D721Med (cell line): ENCODE measurements around the gene REEP3.
"Not testable (repeated sequence)": the region's sequence is repeated elsewhere in the genome, so short reads cannot be mapped to it uniquely, and the experiment has no call there.

Experiments used
- DNase-seq: peaks from one replicate; pipeline ENCODE4 v3.0.0; 2011; ENCODE audit warnings: low spot score; ENCODE audit not compliant: insufficient read length
- FAIRE-seq: peaks from 2 replicates; lab custom pipeline; 2011; peaks lifted over from hg19 to GRCh38; lab: Jason Lieb, UNC
- TF ChIP-seq, protein P1 (sequence below): IDR thresholded peaks from 2 replicates; pipeline ENCODE4 v1.5.1; 2012; ENCODE audit warnings: mild to moderate bottlenecking, control low read depth; ENCODE audit not compliant: insufficient read depth; ENCODE audit errors: missing control alignments

Gene REEP3

DNA sequence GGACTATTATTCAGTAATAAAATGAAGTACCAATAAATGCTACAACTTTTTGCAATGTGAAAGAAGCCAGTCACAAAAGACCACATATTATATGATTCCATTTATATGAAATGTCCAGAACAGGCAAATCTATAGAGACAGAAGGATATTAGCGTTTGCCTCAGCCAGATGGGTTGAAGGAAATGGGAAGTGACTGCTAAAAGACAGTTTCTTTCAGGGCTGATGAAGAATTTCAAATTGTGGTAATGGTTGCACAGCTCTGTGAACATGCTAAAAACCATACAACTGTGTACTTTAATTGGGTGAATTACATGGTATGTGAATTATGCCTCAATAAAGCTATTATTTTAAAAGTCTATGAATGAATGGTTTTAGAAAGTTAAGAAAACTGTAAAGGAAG is 23.9 kb upstream of the REEP3 start:
- TF ChIP-seq, protein P1, sequence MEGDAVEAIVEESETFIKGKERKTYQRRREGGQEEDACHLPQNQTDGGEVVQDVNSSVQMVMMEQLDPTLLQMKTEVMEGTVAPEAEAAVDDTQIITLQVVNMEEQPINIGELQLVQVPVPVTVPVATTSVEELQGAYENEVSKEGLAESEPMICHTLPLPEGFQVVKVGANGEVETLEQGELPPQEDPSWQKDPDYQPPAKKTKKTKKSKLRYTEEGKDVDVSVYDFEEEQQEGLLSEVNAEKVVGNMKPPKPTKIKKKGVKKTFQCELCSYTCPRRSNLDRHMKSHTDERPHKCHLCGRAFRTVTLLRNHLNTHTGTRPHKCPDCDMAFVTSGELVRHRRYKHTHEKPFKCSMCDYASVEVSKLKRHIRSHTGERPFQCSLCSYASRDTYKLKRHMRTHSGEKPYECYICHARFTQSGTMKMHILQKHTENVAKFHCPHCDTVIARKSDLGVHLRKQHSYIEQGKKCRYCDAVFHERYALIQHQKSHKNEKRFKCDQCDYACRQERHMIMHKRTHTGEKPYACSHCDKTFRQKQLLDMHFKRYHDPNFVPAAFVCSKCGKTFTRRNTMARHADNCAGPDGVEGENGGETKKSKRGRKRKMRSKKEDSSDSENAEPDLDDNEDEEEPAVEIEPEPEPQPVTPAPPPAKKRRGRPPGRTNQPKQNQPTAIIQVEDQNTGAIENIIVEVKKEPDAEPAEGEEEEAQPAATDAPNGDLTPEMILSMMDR: no peak
- FAIRE-seq (no peak), DNase-seq (no peak)

DNA sequence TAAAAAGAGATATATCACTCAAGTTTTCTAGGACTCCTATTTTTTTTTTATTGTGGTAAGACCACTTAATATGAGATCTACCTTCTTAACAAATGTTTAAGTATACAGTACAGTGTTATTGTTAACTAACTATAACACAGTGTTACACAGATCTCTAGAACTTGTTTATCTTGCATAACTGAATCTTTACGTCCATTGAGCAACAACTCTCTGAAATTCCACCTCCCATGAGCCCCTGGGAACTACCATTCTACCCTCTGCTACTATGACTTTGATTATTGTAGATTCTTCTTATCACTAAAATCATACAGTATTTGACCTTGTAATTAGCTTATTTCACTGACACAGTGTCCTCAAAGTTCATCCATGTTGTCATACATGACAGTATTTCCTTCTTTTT is 22.5 kb upstream of the REEP3 start:
- DNase-seq (no peak), FAIRE-seq (no peak)
- TF ChIP-seq, protein P1: no peak

DNA sequence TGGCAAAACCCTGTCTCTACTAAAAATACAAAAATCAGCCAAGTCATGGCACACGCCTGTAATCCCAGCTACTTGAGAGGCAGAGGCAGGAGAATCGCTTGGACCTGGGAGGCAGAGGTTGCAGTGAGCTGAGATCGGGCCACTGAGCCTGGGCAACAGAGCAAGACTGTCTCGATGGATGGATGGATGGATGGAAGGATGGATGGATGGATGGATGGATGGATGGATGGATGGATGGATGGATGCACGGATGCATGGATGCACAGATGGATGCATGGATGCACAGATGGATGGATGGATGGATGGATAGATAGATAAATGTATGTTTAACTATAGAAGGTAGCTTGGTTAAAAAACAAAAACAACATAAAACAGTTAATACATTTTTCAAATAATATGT is 20.6 kb upstream of the REEP3 start:
- not testable (repeated sequence) for DNase-seq, FAIRE-seq

DNA sequence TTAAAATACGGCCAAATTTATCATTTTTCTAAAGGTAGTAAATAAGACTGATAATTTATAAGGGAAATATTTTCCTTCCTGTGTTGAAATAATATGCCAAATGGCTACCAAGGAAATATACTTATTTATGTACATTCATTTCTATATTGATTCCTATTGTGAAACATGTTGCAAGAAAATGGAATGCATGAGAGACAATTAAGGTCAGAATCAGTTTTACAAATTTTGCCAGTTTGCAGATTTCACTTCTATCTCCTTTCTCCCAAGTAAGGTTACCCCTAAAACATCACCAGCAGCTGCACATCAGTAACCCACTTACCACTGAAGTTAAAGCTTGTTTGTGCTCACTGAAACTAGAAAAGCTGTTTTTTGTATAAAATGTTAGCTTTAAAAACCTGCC is 19.2 kb upstream of the REEP3 start:
- FAIRE-seq: no peak
- TF ChIP-seq, protein P1: no peak
- DNase-seq: no peak

DNA sequence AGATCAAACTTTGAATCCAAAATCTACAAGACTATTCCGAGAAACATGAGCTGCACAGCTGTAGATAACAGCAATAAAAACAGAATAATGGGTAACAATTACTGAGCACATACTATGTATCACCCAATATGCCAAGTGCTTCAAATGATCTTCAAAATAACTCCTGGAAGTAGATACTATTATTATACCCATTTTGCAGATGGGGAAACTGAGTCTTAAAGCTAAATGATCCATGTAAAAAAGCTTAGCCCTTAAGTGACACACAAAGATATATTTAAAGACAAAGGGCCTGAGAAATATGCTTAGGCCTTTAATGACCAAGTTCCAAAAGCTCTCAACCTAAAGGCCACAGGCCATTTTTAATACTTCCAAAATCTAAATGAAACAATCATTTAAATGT is 18.4 kb upstream of the REEP3 start:
- TF ChIP-seq, protein P1: no peak
- no peak for FAIRE-seq

DNA sequence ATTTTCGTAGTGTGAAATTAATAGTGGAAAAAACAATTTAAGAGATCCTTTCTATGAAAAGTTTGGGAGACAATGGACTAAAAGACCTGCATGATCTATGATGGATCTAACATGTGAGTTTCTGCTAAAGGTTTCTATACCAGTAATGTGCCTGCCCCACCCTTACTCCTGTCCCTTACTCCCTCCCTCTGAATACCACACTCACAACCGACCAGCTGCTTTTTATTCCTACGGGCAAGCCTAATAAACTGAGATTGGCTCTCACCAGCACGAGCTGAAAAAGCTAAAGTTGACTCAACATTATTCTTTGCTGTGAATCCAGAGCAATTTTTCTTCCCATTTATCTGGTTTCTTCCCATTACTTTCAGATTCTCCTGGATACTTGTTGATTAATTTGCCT is 17.8 kb upstream of the REEP3 start:
- TF ChIP-seq, protein P1: no peak
- FAIRE-seq: no peak
- no peak for DNase-seq

More for the DNA sequence above, 18.4 kb upstream of the REEP3 start:
- DNase-seq: no peak

DNA sequence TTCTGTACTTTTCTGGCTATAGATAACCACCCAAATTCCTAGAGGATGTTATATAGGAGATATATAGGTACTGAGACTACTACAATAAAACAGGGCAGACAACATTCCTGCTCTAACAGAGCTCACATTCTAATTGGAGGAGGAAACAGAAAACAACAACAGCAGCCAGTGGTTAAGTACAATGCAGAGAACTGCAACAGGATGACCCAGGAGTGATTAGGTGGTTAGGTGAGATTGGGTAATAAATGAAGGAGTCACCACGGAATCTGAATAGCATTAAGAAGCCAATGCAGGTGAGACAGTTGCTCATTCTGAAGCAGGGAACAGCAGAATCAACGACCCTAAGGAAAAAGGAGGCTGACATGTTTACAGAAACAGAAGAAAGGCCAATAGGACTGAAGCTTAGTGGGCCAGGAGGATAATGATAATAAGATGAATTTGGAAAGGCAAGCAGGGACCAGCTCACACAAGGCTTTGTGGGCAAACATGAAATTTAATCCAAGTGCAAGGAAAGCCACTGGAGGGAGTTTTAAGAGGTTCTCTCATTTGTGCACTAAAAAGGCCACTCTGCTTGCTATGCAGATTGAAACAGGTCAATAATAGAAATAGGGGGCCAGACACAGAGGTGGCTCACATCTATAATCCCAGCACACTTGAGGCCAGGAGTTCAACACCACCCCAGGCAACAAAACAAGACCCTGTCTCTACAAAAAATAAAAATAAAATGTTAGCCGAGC is 16.9 kb upstream of the REEP3 start:
- DNase-seq (no peak), FAIRE-seq (no peak)
- TF ChIP-seq, protein P1: no peak
